SU-DHL-6 (cell line): ENCODE results near the gene NXNL1.

Experiments used
- H2AFZ ChIP-seq: fragments of 200-600 bp; sonication (generic); 2 replicates; pipeline ENCODE4 v1.6.1; 2014; ENCODE audit warnings: low read depth, mild to moderate bottlenecking, moderate library complexity, mixed read lengths, antibody characterized with exemption, low read length; ENCODE audit not compliant: severe bottlenecking
- H3F3A ChIP-seq: fragments of 200-600 bp; shearing (Covaris generic); 2 replicates; pipeline ENCODE4 v1.6.0; 2016; ENCODE audit warnings: antibody characterized with exemption, mild to moderate bottlenecking; ENCODE audit not compliant: insufficient read depth
- H3K27ac ChIP-seq: fragments of 200-600 bp; sonication (generic); 2 replicates; pipeline ENCODE4 v1.5.1; 2016; ENCODE audit warnings: low read depth, mild to moderate bottlenecking, low read length, moderate library complexity, mixed read lengths
- H3K27me3 ChIP-seq: fragments of 200-600 bp; sonication (generic), shearing (Covaris generic); 2 replicates; pipeline ENCODE4 v1.6.0; 2014; ENCODE audit warnings: mild to moderate bottlenecking, low read length
- H3K36me3 ChIP-seq: fragments of 200-600 bp; sonication (generic); 2 replicates; pipeline ENCODE4 v1.6.1; 2014; ENCODE audit warnings: mild to moderate bottlenecking, low read length, mixed read lengths
- H3K4me2 ChIP-seq: fragments of 300-600, 200-600 bp; shearing (Covaris generic), sonication (generic); 2 replicates; pipeline ENCODE4 v1.6.0; 2014; ENCODE audit warnings: low read length, low read depth, mild to moderate bottlenecking; ENCODE audit not compliant: poor library complexity, severe bottlenecking
- H3K4me3 ChIP-seq: fragments of 200-600 bp; sonication (generic); 2 replicates; pipeline ENCODE4 v1.5.1; 2014; ENCODE audit warnings: antibody characterized with exemption, low read length, mild to moderate bottlenecking, mixed read lengths; ENCODE audit not compliant: insufficient read depth, poor library complexity, severe bottlenecking
- H3K79me2 ChIP-seq: fragments of 200-600 bp; sonication (generic); 2 replicates; pipeline ENCODE4 v1.6.1; 2014; ENCODE audit warnings: mild to moderate bottlenecking, low read length, moderate library complexity; ENCODE audit not compliant: insufficient read depth
- H3K9ac ChIP-seq: fragments of 200-600 bp; sonication (generic); 2 replicates; pipeline ENCODE4 v1.7.0; 2014; ENCODE audit warnings: mild to moderate bottlenecking, low read length
- H3K9me2 ChIP-seq: fragments of 200-600 bp; sonication (generic); replicated peaks from 2 replicates; pipeline ENCODE4 v1.6.1; 2014; ENCODE audit warnings: low read length; ENCODE audit not compliant: insufficient read depth
- H3K9me3 ChIP-seq: fragments of 200-600 bp; sonication (generic); 2 replicates; pipeline ENCODE4 v1.6.1; 2014; ENCODE audit warnings: low read length, mixed read lengths; ENCODE audit not compliant: insufficient read depth
- H4K20me1 ChIP-seq: fragments of 200-600 bp; sonication (generic); 2 replicates; pipeline ENCODE4 v1.6.1; 2014; ENCODE audit warnings: low read depth, mild to moderate bottlenecking, antibody characterized with exemption, low read length, moderate library complexity, mixed read lengths
- CTCF ChIP-seq: fragments of 200-600 bp; sonication (generic); IDR thresholded peaks from one replicate; pipeline ENCODE4 v1.5.1; 2017; ENCODE audit warnings: antibody characterized with exemption, mild to moderate bottlenecking, low read length, moderate library complexity; ENCODE audit not compliant: insufficient read depth, poor library complexity, severe bottlenecking
- EZH2phosphoT487 ChIP-seq: fragments of 200-600 bp; sonication (generic), shearing (Covaris generic); conservative IDR thresholded peaks from 2 replicates; pipeline ENCODE4 v1.6.1; 2018; ENCODE audit warnings: mild to moderate bottlenecking, antibody characterized with exemption, low read length, moderate library complexity, mixed read lengths

NXNL1 gene

DNA sequence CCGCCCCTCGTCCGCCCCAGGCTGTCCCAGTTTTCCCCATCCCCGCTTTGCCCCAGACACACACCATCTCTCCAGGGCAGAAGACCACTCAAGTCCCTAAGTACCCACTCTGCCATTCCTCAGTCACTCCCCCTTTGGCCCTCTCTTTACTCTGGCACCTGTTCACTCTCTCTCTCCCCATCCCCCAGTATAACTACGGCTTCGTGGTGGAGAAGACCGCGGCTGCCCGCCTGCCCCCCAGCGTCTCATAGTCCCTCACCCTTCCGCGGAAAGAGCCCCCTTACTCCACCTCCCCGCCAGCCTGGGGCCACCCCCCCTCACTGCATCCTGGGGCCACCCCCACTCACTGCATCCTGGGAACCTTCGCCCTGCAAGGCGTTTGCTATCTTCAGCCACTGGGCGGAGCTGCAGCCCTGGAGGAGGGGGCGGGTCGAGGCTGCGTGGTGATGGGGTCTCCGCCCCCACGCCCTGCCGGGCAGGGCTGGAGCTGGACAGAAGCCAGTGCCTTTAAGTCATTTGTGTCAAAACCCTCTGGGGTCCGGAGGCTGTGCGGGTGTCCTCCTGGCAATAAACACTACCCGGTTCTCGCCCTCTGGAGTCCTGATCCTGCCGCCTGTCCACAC, 35.9 kb downstream of the NXNL1 start:
- Histone ChIP-seq H3K27me3 (no peaks in the 10 kb centered on the region), H3K4me3 (no peak overlapping the region), H2AFZ (no peak overlapping the region), H3K27ac (no peak overlapping the region), H3K9me2 (no peaks in the 10 kb centered on the region), H3K79me2 (no peaks in the 10 kb centered on the region), H4K20me1 (no peaks in the 10 kb centered on the region), H3K4me2 (no peak overlapping the region), H3K36me3 (no peaks in the 10 kb centered on the region), H3K9ac (no peak overlapping the region), H3K9me3 (no peaks in the 10 kb centered on the region), H3F3A (no peaks in the 10 kb centered on the region)
- TF ChIP-seq CTCF (peak; percentile 17), EZH2phosphoT487 (no peak)

GRCh38 chr19:17423429-17424208, 37.1 kb downstream of the NXNL1 start:
- TF ChIP-seq CTCF = no peak
- no peak for TF ChIP-seq EZH2phosphoT487
- Histone ChIP-seq H3K27ac (no peak overlapping the region), H3K27me3 (no peaks in the 10 kb centered on the region), H3K9me3 (no peaks in the 10 kb centered on the region), H3K9me2 (no peaks in the 10 kb centered on the region), H3K79me2 (no peaks in the 10 kb centered on the region), H4K20me1 (no peaks in the 10 kb centered on the region), H3K4me3 (no peak overlapping the region), H3K9ac (no peak overlapping the region), H2AFZ (no peak overlapping the region), H3F3A (peaks cover 7% of the 10 kb centered on the region; the same call in 1 of the 2 replicates), H3K4me2 (no peak overlapping the region), H3K36me3 (no peaks in the 10 kb centered on the region)

DNA sequence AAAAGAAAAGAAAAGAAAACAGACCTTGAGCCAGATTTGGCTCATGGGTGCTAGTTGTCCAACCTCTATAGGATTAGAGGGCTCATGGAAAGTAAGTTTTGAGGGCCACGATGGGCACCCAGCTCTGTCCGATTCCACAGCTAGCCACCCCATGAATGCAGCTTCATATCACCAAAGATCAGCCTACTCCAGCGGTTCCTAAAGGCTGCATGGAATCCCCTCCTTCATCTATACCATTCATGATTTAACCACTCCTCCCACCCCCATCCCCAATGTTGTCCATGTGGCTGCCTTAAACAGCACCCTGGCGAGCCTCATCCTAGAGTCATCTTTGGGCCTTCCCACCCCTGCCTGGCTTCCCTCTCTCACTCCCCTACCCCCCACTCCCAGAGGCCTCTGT, 38.8 kb downstream of the NXNL1 start:
- TF ChIP-seq CTCF (no peak), EZH2phosphoT487 (no peak)
- no peak overlapping the region for H3K4me3 ChIP-seq
- peaks cover 7% of the 10 kb centered on the region; the same call in 1 of the 2 replicates for H3F3A ChIP-seq
- no peaks in the 10 kb centered on the region for H4K20me1 ChIP-seq
- no peak overlapping the region for H2AFZ ChIP-seq
- no peak overlapping the region for H3K4me2 ChIP-seq
- H3K79me2 ChIP-seq = no peaks in the 10 kb centered on the region
- no peaks in the 10 kb centered on the region for H3K9me2 ChIP-seq
- H3K9ac ChIP-seq = no peak overlapping the region
- no peaks in the 10 kb centered on the region for H3K27me3 ChIP-seq
- no peaks in the 10 kb centered on the region for H3K9me3 ChIP-seq
- H3K27ac ChIP-seq = no peak overlapping the region
- no peaks in the 10 kb centered on the region for H3K36me3 ChIP-seq
